ENCODE data around the gene KCNIP1. TPM values are rescaled to one million over a fixed set of nuclear protein-coding genes. Genes with fewer than 3 reads are reported as not detected.

KCNIP1 gene
- total and polyA plus RNA-seq, 11 donors, result 0.52 to 1.3 (median 1.2) TPM; not detected in 8

DNA sequence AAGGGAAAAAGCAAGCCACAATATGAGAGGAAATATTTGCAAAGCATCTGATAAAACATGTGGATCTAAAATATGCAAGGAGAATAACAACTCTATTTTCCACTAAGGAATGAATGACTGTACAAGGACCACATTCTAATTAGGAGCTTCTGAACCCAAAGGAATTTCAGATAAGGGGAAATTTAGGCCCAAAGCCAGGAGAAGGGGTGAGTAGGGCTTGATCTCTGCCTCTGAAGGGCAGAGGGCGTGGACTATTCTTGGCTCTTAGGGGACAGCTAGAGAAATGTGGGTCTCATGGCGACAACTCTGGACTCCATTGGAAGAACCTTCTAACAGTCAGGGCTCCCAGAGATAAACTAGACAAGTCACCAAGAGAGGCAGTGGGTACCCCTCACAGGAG lies 147.0 kb downstream of the KCNIP1 start:
- Histone ChIP-seq H3K27me3 (peaks cover 0 to 12% (median 0%) of the 10 kb centered on the region in 9 donors), H3K4me1 (peaks cover 0 to 3% (median 0%) of the 10 kb centered on the region in 12 donors), H3K36me3 (no peaks in the 10 kb centered on the region), H3K9me3 (no peaks in the 10 kb centered on the region), H3K4me3 (no peak overlapping the region), H3K27ac (no peak overlapping the region)
- DNase-seq (no peak), ATAC-seq (no peak)
- no peak for TF ChIP-seq POLR2A (IDR thresholded peaks at IDR 0.05)
- TF ChIP-seq, protein P1, sequence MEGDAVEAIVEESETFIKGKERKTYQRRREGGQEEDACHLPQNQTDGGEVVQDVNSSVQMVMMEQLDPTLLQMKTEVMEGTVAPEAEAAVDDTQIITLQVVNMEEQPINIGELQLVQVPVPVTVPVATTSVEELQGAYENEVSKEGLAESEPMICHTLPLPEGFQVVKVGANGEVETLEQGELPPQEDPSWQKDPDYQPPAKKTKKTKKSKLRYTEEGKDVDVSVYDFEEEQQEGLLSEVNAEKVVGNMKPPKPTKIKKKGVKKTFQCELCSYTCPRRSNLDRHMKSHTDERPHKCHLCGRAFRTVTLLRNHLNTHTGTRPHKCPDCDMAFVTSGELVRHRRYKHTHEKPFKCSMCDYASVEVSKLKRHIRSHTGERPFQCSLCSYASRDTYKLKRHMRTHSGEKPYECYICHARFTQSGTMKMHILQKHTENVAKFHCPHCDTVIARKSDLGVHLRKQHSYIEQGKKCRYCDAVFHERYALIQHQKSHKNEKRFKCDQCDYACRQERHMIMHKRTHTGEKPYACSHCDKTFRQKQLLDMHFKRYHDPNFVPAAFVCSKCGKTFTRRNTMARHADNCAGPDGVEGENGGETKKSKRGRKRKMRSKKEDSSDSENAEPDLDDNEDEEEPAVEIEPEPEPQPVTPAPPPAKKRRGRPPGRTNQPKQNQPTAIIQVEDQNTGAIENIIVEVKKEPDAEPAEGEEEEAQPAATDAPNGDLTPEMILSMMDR (IDR thresholded peaks at IDR 0.05), result no peak
- 63 to 100% (median 89%) methylated on average over 2 of the region's 2 CpGs for WGBS, 4 donors
- intact Hi-C loops (cut with DNase I), result no loop called here

DNA sequence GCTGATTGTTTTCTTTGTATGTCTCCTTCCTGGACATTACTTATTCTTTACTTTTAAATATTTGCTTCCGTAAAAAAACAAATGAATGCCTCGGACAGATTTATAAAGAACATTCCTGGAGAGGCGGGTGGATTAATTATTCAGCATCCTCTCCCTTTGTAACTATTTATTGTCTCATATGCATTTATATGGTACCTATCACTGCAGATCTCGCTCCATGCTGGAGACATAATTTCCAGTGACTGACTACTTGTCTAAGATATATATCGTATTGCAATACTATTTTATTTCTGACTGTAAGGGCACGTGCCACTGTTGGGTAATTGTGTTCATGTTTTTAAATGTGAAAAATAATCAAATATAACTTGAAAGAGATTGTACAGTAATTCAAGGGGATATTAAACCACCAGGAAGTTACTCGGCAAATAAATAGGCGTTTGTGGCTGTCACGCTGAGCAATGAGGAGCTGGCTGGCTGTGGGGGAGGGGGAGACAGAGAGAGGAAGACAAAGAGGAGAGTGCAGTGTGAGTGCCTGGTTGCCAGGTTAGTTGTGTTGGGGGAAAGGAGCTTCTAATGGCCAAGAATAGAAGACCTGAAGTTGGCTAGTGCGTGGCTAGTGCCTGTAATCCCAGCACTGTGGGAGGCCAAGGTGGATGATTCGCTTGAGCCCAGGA lies 147.9 kb downstream of the KCNIP1 start:
- H3K9me3 ChIP-seq, result no peaks in the 10 kb centered on the region

DNA sequence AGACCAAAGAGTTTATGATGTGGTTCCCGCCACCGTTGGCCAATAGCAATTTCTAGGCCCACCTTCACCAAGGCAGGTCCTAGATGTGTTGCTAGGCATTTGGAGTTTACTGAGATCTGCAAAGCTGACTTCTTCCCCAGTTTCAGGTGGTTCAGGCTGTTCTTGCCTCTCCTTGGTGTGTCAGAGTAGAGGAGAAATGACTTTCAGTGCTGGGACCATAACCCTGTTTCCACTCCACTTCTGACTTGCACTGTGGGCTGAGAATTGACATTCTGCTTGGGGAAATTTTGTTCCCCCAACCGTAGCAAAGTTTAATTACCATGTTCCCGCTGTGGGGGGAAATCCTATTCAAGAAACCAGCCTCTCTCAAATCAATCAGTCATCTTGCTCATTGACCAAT lies 151.7 kb downstream of the KCNIP1 start:
- H3K27ac ChIP-seq, result no peak overlapping the region
- H3K27me3 ChIP-seq, result no peaks in the 10 kb centered on the region
- intact Hi-C loops (cut with DNase I), result no loop called here
- TF ChIP-seq, protein P1 (IDR thresholded peaks at IDR 0.05), result no peak
- TF ChIP-seq POLR2A (IDR thresholded peaks at IDR 0.05), result no peak
- no peaks in the 10 kb centered on the region for H3K36me3 ChIP-seq
- DNase-seq (no peak), ATAC-seq (no peak)
- H3K4me1 ChIP-seq, result peaks cover 0 to 7% (median 0%) of the 10 kb centered on the region in 12 donors
- 89 to 98% (median 94%) methylated on average over 2 to 4 of the region's 4 CpGs for WGBS, 4 donors
- no peak overlapping the region for H3K4me3 ChIP-seq
- H3K9me3 ChIP-seq, result no peaks in the 10 kb centered on the region

More for the DNA sequence above, 147.9 kb downstream of the KCNIP1 start:
- intact Hi-C loops (cut with DNase I), result no loop called here
- peaks cover 0 to 12% (median 0%) of the 10 kb centered on the region in 9 donors for H3K27me3 ChIP-seq
- no peak for TF ChIP-seq POLR2A (IDR thresholded peaks at IDR 0.05)
- TF ChIP-seq, protein P1 (IDR thresholded peaks at IDR 0.05), result no peak
- H3K4me1 ChIP-seq, result peaks cover 0 to 7% (median 0%) of the 10 kb centered on the region in 12 donors
- no peaks in the 10 kb centered on the region for H3K36me3 ChIP-seq
- WGBS, 4 donors, result 83 to 87% (median 84%) methylated on average over 11 of the region's 11 CpGs
- no peak for DNase-seq
- no peak overlapping the region for H3K27ac ChIP-seq
- no peak overlapping the region for H3K4me3 ChIP-seq
- no peak for ATAC-seq

DNA sequence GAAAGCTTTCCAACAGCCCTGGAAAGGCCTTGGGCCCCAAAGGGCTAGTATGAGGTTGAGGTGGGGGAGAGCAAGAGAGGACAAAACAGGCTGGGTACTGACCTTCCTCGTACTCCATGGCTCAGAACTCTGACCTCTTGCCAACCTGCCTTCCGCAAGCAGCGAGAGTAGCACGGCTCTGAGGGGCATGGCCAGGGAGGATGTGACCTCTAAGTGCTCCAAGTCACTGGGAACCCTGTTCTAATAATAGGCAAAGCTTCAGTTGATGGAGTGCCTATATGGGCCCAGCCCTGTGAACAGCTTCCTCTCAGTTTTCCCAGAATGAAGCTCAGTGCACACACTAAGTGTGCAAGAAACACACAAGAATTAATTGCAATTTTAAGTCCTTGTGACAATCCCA lies 152.1 kb downstream of the KCNIP1 start:
- 36 to 60% (median 46%) methylated on average over 4 of the region's 4 CpGs for WGBS, 4 donors
- H3K27ac ChIP-seq, result no peak overlapping the region
- intact Hi-C loops (cut with DNase I), result no loop called here
- no peaks in the 10 kb centered on the region for H3K36me3 ChIP-seq
- H3K27me3 ChIP-seq, result no peaks in the 10 kb centered on the region
- H3K9me3 ChIP-seq, result no peaks in the 10 kb centered on the region
- H3K4me3 ChIP-seq, result no peak overlapping the region
- DNase-seq, result peak in 1 of 5 donors; percentile 36
- peaks cover 0 to 7% (median 0%) of the 10 kb centered on the region in 12 donors for H3K4me1 ChIP-seq
- ATAC-seq, result peak in 3 of 4 donors; percentile 78 to 92 (median 89)
- TF ChIP-seq POLR2A (IDR thresholded peaks at IDR 0.05), result no peak
- TF ChIP-seq, protein P1 (IDR thresholded peaks at IDR 0.05), result no peak

Data from heart left ventricle (tissue), 16 donors.